Germinal center (tissue), 1 donor: Measurements from ENCODE around the gene ANKK1.

Experiments
- DNase-seq: peaks from one replicate; pipeline ENCODE4 v3.0.0; 2012; ENCODE audit warnings: mixed read lengths, low spot score

ANKK1 gene

DNA sequence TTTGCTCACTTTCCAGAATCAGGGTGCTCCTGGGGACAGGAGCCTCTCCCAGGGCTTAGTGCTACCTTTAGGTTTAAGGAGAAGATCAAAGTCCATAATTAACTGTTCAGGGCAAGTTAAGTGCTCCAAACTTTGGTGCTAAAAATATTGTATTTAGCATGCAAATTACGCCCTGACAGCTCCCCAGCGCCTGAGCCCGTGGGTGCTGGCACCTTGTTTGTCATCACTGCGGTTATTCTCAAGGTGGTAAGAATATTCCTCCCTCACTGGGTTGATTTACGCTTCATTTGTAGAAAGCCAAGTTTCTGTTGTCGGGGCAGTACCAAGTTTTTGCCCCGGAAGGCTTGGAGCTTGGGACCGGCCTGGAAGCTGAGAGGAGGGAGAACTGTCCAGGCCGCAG lies 21.3 kb downstream of the ANKK1 start:
- DNase-seq, result no peak

DNA sequence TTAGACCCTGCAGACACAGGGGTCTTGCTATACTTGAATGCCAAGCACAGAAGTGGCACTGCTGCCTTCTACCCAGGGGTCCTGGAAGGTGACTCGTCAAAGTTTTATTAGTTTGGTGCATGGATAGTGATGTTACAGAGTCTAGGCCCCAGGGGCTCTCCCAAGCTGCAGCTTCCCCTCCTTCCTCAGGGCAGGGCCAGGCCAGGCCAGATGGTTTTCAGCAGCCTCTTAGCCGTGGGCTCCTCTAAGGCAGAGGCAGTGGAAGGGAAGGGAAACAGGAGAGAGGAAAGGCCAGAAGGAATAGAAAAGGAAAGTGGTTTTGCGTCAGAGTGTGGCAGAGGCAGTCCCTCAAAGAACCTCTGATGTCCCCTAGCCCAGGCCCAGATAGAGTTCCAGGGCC lies 21.9 kb downstream of the ANKK1 start:
- DNase-seq, result no peak

DNA sequence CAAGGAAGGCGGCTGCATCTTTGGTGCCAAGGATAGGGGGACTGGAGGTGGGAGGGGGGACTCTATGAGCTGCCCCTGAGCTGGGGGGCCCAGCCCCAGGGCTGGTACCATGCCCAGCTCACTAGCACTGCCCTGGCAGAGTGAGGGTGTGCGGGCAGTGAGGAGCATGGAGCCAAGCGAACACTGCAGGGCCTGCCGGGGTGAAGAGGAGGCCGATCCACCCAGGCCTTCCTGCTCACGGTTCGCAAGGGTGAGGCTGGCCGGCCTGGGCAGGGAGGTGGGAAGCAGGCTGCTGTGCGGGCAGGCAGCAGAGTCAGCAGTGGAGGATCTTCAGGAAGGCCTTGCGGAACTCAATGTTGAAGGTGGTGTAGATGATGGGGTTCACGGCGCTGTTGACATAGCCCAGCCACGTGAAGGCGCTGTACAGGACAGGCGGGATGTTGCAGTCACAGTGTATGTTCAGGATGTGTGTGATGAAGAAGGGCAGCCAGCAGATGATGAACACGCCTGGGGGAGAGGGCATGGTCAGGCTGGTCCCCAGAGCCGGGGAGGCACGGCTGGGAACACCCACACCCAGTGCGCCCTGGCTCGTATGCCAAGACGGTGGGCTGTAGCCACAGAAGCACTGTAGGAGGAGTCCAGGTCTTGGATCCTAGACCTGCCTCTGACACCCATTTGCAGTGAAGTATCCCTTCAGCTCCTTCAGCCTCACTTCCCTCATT lies 23.0 kb downstream of the ANKK1 start:
- DNase-seq, result no peak

GRCh38 chr11:113411536-113411935 lies 24.0 kb downstream of the ANKK1 start:
- no peak for DNase-seq

DNA sequence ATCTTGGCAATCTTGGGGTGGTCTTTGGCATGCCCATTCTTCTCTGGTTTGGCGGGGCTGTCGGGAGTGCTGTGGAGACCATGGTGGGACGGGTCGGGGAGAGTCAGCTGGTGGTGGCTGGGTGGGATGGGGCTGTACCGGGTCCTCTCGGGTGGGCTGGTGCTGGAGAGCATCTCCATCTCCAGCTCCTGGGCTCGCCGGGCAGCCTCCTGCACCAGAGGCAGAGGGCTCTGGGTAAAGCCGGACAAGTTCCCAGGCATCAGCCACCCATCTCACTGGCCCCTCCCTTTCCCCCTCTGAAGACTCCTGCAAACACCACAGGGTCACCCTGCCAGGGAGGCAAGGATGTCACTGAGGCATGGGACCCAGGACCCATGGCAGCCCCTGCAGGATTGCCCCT lies 25.1 kb downstream of the ANKK1 start:
- DNase-seq, result no peak

GRCh38 chr11:113415343-113415742 lies 27.8 kb downstream of the ANKK1 start:
- no peak for DNase-seq

GRCh38 chr11:113417428-113417827 lies 29.8 kb downstream of the ANKK1 start:
- no peak for DNase-seq

GRCh38 chr11:113419454-113420003 lies 31.9 kb downstream of the ANKK1 start:
- no peak for DNase-seq

DNA sequence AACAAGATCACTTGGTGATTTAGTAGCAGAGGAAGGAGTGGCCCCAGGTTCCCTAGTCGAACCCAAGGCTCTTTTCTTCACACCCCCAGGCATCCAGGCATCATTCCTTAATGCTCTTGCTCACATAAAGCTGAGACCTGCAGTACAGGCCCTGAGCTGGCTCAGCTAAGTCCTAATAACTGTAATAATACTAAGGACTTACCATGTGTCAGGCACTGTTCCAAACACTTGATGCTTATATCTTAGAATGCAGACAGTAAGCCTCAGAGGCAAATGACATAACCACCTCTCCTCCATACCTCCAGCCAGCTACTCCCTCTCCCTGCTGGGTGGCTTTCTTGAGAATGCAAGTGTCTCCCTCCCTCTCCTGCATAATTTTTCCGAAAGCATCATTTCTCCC lies 33.2 kb downstream of the ANKK1 start:
- DNase-seq, result no peak

GRCh38 chr11:113426686-113427085 lies 39.1 kb downstream of the ANKK1 start:
- DNase-seq, result no peak

DNA sequence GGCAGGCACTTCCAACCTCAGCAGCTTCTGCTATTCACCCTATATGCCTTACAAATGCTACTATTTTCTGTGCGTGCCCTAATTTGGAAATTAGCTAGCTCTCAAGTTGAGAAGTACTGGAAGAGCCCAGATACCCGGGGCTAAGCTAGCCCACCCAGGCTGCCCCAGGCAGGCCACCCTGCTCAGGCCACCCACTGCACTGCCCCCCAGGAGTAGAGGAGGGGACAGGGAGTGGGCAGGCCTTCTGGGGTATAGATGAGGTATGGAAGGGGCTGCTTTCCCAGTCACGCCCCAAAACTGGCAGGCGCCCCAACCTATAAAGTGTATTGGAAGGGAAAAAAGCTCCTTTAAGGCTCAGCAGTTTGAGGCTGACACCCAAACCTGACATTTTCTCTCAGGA lies 44.2 kb downstream of the ANKK1 start:
- DNase-seq, result no peak

DNA sequence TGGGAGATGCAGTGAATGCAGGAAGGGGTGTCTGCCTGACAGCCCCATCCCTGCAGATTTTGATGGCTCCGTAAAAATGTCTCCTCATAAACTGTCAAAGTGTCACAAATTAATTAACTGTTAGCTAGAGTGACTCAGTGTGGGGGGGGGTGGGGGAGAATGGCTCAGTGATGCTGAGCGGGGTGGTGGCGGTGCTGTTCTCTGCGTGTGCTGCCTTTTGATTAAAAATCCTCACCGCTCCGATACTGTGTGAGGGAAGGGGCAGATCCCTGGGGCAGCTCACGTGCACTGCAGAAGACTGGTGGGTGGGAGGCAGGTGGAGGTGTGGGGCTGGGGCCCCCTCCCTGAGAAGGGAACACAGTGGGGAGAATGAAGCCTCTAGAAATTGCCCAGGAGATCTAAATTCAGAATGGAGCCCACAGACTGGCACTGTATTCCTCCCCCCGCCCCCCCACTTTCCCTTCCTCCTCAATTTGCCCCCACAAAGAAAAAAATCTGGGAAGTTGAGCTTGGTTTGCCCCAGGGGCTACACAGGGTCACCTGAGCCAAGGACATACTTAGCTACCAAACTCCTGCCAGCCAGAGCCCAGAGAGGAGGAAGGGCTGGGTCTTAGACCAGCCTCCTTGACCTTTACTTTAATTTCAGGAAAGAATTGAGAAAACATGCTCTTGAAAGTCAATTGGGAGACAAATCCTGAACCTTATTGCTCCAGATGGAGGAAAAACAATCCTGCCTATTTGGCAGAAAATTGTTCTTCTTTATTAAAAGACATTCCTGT lies 47.8 kb downstream of the ANKK1 start:
- no peak for DNase-seq

GRCh38 chr11:113436672-113437252 lies 49.2 kb downstream of the ANKK1 start:
- no peak for DNase-seq

DNA sequence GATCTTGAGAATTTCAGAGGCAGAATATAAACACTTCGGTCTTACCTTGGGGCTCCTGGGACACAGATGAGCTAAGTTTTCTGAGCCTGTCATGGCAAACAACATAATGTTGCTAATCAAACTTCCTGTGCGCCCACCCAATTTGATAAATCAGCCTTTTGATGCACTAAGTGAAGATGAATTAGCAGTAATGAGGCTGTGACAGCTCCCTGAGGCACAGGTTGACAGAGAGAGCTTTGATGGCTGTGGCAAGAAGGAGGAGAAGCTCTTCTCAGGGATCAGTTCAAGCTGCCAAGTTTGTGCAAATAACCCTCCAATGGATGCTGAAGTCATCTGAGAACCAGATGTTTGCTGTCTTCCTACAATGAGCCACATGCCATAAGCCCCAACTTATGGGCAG lies 53.2 kb downstream of the ANKK1 start:
- no peak for DNase-seq

DNA sequence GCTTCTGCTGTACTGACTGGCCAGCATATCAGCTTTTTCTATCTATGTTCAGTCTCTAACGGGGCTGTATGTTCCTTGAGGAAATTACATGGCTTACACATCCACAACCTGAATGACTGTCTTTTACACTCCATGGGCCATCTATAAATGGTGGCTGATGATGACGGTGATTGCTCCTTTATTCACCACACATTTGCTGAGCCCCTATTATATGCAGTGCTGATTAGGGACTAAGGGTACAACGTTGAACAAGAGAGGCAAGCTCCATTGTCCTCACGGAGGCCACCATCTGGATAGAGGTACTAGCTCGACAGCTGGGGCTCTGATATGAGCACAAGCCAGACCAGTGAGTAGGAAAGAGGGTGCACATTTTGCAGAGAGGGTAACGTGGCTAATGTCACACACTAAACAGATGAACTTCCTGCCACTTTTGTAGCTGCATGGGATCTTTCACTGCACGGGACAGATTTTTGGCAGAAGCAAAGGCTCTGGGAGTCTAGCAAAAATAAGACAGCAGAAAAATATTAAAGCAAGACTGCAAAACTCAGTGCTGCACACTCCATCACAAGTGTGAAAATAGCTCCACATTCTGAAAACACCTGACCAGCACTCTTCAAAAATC lies 57.0 kb downstream of the ANKK1 start:
- DNase-seq, result no peak

DNA sequence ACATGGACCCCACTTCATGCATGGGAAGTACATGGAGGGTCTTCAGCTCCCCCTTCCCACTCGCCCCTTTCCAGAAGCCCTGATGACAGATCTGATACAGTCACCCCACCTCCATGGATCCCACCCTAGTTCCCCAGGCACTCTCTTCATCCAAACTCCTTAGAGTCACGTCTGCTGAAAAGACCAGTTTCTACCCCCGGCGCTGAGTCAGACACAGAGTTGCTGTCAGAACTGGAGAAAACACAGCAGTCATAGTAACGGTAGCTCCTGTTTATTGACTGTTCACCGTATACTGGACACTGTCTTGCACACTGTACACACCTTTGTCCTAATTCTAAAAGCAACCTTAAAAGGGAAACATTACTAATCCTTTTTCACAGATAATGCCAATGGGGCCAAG lies 58.5 kb downstream of the ANKK1 start:
- no peak for DNase-seq

DNA sequence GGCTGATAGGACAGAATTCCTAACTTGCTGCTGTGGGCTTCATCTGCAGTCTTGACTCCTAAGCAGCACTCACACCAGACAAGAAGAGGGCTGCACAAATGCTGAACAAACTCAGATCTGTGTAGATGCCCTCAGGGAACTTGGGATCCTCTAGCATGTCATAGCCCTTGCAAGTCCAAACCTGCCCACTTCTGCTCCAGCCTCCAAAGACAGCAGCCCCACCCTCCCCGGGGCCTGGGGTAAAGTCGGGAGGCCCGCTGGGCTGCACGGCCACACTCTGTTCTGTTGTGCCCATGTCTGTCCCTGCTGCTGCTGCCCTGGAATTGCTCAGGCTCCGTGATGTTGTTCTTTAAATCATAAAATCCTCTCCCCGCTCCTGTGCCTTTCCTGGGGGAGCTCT lies 59.4 kb downstream of the ANKK1 start:
- no peak for DNase-seq

DNA sequence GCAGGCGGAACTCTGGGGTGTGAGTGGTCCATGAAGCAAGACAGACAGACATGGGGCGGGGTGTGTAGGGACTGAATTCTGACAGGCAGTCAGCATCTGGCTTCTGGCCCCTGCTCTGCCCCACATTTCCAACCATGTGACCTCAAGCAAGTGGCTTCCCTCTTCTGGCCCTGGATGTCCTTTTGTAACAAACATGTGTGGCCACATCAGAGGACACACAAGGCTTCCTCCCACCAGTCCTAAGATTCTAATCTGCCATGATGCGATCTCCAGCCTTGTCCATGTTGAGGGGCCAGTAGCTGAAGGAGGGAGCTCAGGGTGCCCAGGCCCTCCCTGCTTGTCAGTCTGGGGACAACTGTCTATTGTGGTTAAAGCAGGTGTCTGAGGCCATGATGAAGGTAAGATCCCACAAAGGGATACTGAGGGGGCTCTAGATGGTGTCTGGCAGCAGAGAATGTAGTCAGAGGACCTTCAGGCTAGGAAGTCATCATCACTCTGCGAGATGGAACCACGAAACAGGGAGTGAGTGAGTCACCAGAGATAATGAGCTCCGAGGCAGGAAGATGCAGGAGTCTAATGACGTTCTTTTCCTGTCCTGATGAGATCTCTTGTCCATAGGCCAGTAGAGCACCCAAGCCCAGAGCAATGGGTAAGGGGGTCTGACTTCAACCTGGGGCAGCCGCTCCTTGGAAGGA lies 60.2 kb downstream of the ANKK1 start:
- DNase-seq, result no peak

DNA sequence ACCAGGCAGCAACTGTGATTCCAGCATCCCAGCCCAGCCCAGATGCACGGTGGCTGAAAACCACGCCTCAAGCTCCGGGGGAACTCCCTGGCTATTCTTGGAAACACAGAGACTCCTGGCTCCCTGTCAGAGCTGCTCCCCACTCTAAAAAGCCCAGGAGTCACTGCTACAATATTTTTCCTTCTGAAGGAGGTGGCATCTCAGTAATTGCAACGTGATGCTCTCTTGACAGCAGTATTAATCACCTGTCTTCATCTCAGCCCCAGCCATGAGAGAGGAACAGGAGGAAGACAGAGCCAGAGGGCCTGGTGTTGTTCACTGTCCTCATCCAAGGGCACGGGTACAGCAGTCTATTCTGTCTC lies 60.7 kb downstream of the ANKK1 start:
- no peak for DNase-seq

DNA sequence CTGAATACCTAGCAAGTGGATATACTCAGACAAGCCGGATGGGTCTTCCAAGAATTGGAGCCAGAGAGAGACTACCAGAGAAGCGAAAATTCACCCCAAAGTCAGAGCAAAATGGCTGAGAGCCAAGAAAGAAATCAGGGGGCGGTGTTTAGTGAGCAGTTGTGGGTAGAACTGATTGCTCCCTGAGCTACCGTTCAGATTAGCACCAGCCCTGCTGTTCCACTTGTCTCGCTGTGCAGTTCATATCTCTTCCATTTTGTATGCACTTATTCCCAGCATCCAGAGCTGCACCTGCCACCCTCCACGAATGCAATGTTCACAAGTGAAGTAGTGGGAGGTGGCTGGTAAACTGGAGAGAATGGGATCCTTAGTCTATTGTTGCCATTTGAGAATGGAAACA lies 62.2 kb downstream of the ANKK1 start:
- DNase-seq, result no peak
